B cell (primary cell): ENCODE data around the gene SULT2B1.

Experiments used
- CTCF ChIP-seq: fragments of 200-600 bp; IDR thresholded peaks from one replicate; pipeline ENCODE4 v1.8.0; 2022; ENCODE audit warnings: antibody characterized with exemption, mild to moderate bottlenecking
- EZH2 ChIP-seq: IDR thresholded peaks from 2 replicates; pipeline ENCODE4 v1.6.1; 2012; ENCODE audit warnings: borderline replicate concordance, low read depth, mild to moderate bottlenecking, moderate library complexity, low read length; ENCODE audit not compliant: insufficient read depth, poor library complexity, severe bottlenecking

- no peak for TF ChIP-seq CTCF
- TF ChIP-seq EZH2 = no peak
These were observed 51.9 kb downstream of the SULT2B1 start for GRCh38 chr19:48603850-48604249.
